HepG2 (cell line): ENCODE results near the gene LAMA5. TPM values are rescaled to one million over a fixed set of nuclear protein-coding genes. Genes with fewer than 3 reads are reported as not detected.

Source experiments
- ATAC-seq: fragments of 200-7000 bp; cut with Tn5 transposase; 3 replicates; pipeline ENCODE4 v1.9.1; 2020; ENCODE audit warnings: mild to moderate bottlenecking, moderate library complexity
- BruUV-seq: library from RNA; stranded (reverse); fragments of 400-500 nt; replicated peaks from 2 replicates; lab custom pipeline; 2021; lab: Mats Ljungman, UMichigan
- CTCF ChIA-PET: fragments of 300-600 bp; formaldehyde crosslinking; extraction: SDS; loops from one replicate; lab custom pipeline; 2021; ENCODE audit warnings: low total read pairs, inconsistent platforms, low intra/inter-chr PET ratio; lab: Yijun Ruan, JAX
- POLR2A ChIA-PET: fragments of 350-600 bp; sonication (Branson Sonifier 250); formaldehyde crosslinking; loops from one replicate; lab custom pipeline; 2020; ENCODE audit warnings: antibody characterized with exemption, inconsistent platforms; lab: Yijun Ruan, JAX
- DNase-seq: peaks from one replicate; pipeline ENCODE4 v3.0.0-alpha.2; 2015; ENCODE audit warnings: low spot score
- FAIRE-seq: peaks from 3 replicates; lab custom pipeline; 2011; peaks lifted over from hg19 to GRCh38; lab: Jason Lieb, UNC
- H2AFZ ChIP-seq: one replicate; pipeline ENCODE4 v1.6.1; 2011; ENCODE audit warnings: low read length, inconsistent platforms
- H3K27ac ChIP-seq: fragments of 300-600 bp; 3 replicates; pipeline ENCODE4 v1.8.0; 2011; ENCODE audit warnings: mixed run types, mild to moderate bottlenecking, mixed read lengths, low read length, inconsistent platforms; ENCODE audit not compliant: insufficient read depth; ENCODE audit errors: extremely low read length
- H3K27me3 ChIP-seq, 2 experiments: fragments of 200-600 bp in 1 of 2; 2 replicates in 1 of 2; 3 replicates in 1 of 2; pipeline versions ENCODE4 v1.6.0 to v1.8.0; 2011; ENCODE audit warnings: low read length in 2 of 2, mild to moderate bottlenecking in 2 of 2, moderate library complexity in 2 of 2, inconsistent platforms in 1 of 2; ENCODE audit not compliant: insufficient read depth in 2 of 2, control insufficient read depth in 1 of 2
- H3K36me3 ChIP-seq, 2 experiments: fragments of 200-600 bp in 1 of 2; replicated peaks in 1 of 2; 2 replicates in 1 of 2; 3 replicates in 1 of 2; pipeline versions ENCODE4 v1.5.1 to v1.8.0; 2011; ENCODE audit warnings: low read length in 2 of 2, inconsistent platforms in 1 of 2; ENCODE audit not compliant: insufficient read depth in 2 of 2, control insufficient read depth in 1 of 2
- H3K4me1 ChIP-seq: 2 replicates; pipeline ENCODE4 v1.5.1; 2012; ENCODE audit warnings: low read length, inconsistent platforms; ENCODE audit not compliant: insufficient read depth
- H3K4me2 ChIP-seq: 2 replicates; pipeline ENCODE4 v1.6.0; 2011; ENCODE audit warnings: low read depth, low read length, inconsistent platforms
- H3K4me3 ChIP-seq, 3 experiments: fragments of 200-600 bp in 1 of 3; sonication (generic), shearing (Covaris generic) in 1 of 3; replicated peaks in 1 of 3; 2 replicates each; pipeline ENCODE4 v1.5.1; 2011 to 2016; ENCODE audit warnings: low read length in 3 of 3, inconsistent platforms in 2 of 3, low read depth in 2 of 3, mild to moderate bottlenecking in 2 of 3, control low read depth in 1 of 3, mixed read lengths in 1 of 3; ENCODE audit not compliant: insufficient read depth in 1 of 3
- H3K79me2 ChIP-seq: one replicate; pipeline ENCODE4 v1.6.1; 2011; ENCODE audit warnings: low read length, inconsistent platforms; ENCODE audit not compliant: insufficient read depth
- H3K9ac ChIP-seq: 2 replicates; pipeline ENCODE4 v1.6.0; 2011; ENCODE audit warnings: mild to moderate bottlenecking, low read depth, low read length, inconsistent platforms; ENCODE audit not compliant: insufficient read depth
- H3K9me3 ChIP-seq: 2 replicates; pipeline ENCODE4 v1.5.1; 2012; ENCODE audit warnings: mild to moderate bottlenecking, low read length
- H4K20me1 ChIP-seq: 2 replicates; pipeline ENCODE4 v1.6.0; 2011; ENCODE audit warnings: inconsistent platforms, mild to moderate bottlenecking, low read length, moderate library complexity; ENCODE audit not compliant: insufficient read depth
- BRCA1 ChIP-seq: sonication (generic); formaldehyde crosslinking; IDR thresholded peaks from 2 replicates; pipeline ENCODE4 v1.4.0; 2020; ENCODE audit warnings: missing genetic modification reagents
- BRD4 ChIP-seq: sonication (generic); formaldehyde crosslinking; IDR thresholded peaks from 2 replicates; pipeline ENCODE4 v1.4.0; 2020; ENCODE audit warnings: missing genetic modification reagents
- HNRNPLL ChIP-seq: fragments of 200-400 bp; formaldehyde crosslinking; IDR thresholded peaks from 2 replicates; pipeline ENCODE4 v1.6.1; 2017; ENCODE audit warnings: mild to moderate bottlenecking, low read depth, low read length; ENCODE audit not compliant: poor library complexity, severe bottlenecking
- MEIS2 ChIP-seq: sonication (generic); formaldehyde crosslinking; IDR thresholded peaks from 2 replicates; pipeline ENCODE4 v1.9.0; 2021; ENCODE audit warnings: mild to moderate bottlenecking, missing genetic modification reagents
- MLLT10 ChIP-seq: sonication (generic); formaldehyde crosslinking; IDR thresholded peaks from 2 replicates; pipeline ENCODE4 v1.4.0; 2020; ENCODE audit warnings: missing genetic modification reagents
- MZF1 ChIP-seq: sonication (generic); formaldehyde crosslinking; IDR thresholded peaks from 2 replicates; pipeline ENCODE4 v1.8.1; 2023; ENCODE audit warnings: mild to moderate bottlenecking, missing genetic modification reagents, borderline replicate concordance
- PCBP2 ChIP-seq: fragments of 200-400 bp; formaldehyde crosslinking; optimal IDR thresholded peaks from 2 replicates; pipeline ENCODE3; 2018; ENCODE audit warnings: low read length, low read depth; ENCODE audit not compliant: poor library complexity, severe bottlenecking
- REPIN1 ChIP-seq: sonication (generic); formaldehyde crosslinking; IDR thresholded peaks from 2 replicates; pipeline ENCODE4 v1.8.0; 2022; ENCODE audit warnings: missing genetic modification reagents, low read depth, mild to moderate bottlenecking, borderline replicate concordance
- SNAI1 ChIP-seq: sonication (generic); formaldehyde crosslinking; IDR thresholded peaks from 2 replicates; pipeline ENCODE4 v1.5.0; 2020; ENCODE audit warnings: mild to moderate bottlenecking, missing genetic modification reagents, borderline replicate concordance
- SNAPC2 ChIP-seq: sonication (generic); formaldehyde crosslinking; IDR thresholded peaks from 2 replicates; pipeline ENCODE4 v1.8.1; 2022; ENCODE audit warnings: mild to moderate bottlenecking, missing genetic modification reagents
- ZBTB3 ChIP-seq: sonication (generic); formaldehyde crosslinking; IDR thresholded peaks from 2 replicates; pipeline ENCODE4 v1.4.0; 2020; ENCODE audit warnings: low read depth, mild to moderate bottlenecking, moderate library complexity, missing genetic modification reagents, borderline replicate concordance
- ZBTB38 ChIP-seq: sonication (generic); formaldehyde crosslinking; IDR thresholded peaks from 2 replicates; pipeline ENCODE4 v1.5.1; 2020; ENCODE audit warnings: mild to moderate bottlenecking, missing genetic modification reagents
- ZFP36L1 ChIP-seq: sonication (generic); formaldehyde crosslinking; IDR thresholded peaks from 2 replicates; pipeline ENCODE4 v1.8.0; 2022; ENCODE audit warnings: mild to moderate bottlenecking, missing genetic modification reagents, moderate library complexity
- ZNF225 ChIP-seq: sonication (generic); formaldehyde crosslinking; IDR thresholded peaks from 2 replicates; pipeline ENCODE4 v1.4.0; 2020; ENCODE audit warnings: mild to moderate bottlenecking, missing genetic modification reagents
- ZNF468 ChIP-seq: sonication (generic); formaldehyde crosslinking; IDR thresholded peaks from 2 replicates; pipeline ENCODE4 v1.8.0; 2022; ENCODE audit warnings: mild to moderate bottlenecking, moderate library complexity, missing genetic modification reagents
- ZNF660 ChIP-seq: sonication (generic); formaldehyde crosslinking; IDR thresholded peaks from 2 replicates; pipeline ENCODE4 v1.5.1; 2020; ENCODE audit warnings: mild to moderate bottlenecking, low read depth, missing genetic modification reagents, borderline replicate concordance
- ZNF766 ChIP-seq: sonication (generic); formaldehyde crosslinking; IDR thresholded peaks from 2 replicates; pipeline ENCODE4 v1.5.0; 2020; ENCODE audit warnings: missing genetic modification reagents, borderline replicate concordance
- ZNF788 ChIP-seq: sonication (generic); formaldehyde crosslinking; IDR thresholded peaks from 2 replicates; pipeline ENCODE4 v1.5.0; 2020; ENCODE audit warnings: mild to moderate bottlenecking, missing genetic modification reagents, borderline replicate concordance
- ZNF790 ChIP-seq: sonication (generic); formaldehyde crosslinking; IDR thresholded peaks from 2 replicates; pipeline ENCODE4 v1.8.0; 2022; ENCODE audit warnings: missing genetic modification reagents, mild to moderate bottlenecking, borderline replicate concordance
- ZSCAN31 ChIP-seq: sonication (generic); formaldehyde crosslinking; IDR thresholded peaks from 2 replicates; pipeline ENCODE4 v1.5.0; 2020; ENCODE audit warnings: low read depth, mild to moderate bottlenecking, missing genetic modification reagents
- WGBS: methylation state at CpG from one replicate; pipeline ENCODE4 v1.1.6; 2017; ENCODE audit warnings: low lambda C conversion rate; 5-methylcytosine and 5-hydroxymethylcytosine counted together
- in situ Hi-C: cut with HindIII; loops from 2 replicates; pipeline ENCODE4 v1.10.0; 2017; ENCODE audit warnings: low pct_unique_long_range_greater_than_20kb; ENCODE audit not compliant: extremely low pct_ligation_motif_present
- intact Hi-C: fragments of 100-400 bp; cut with micrococcal nuclease; formaldehyde crosslinking; loops from one replicate; pipeline ENCODE4 v1.10.0; 2022; ENCODE audit not compliant: unreplicated experiment
- polyA plus RNA-seq, 8 experiments: library from polyadenylated mRNA; depleted of rRNA in 3 of 8; stranded (reverse) in 7 of 8; unstranded in 1 of 8; fragments of >200 nt; fragmentation: Illumina TruSeq in 4 of 8; extraction: Trizol in 4 of 8; gene quantifications; 2 replicates each; pipeline versions ENCODE4 v1.2.1 to v1.2.3, GENCODE V29; 2011 to 2016; ENCODE audit warnings: low read depth in 4 of 8, missing spikeins in 1 of 8, mixed read lengths in 1 of 8; ENCODE audit not compliant: insufficient read depth in 1 of 8
- total RNA-seq, 5 experiments: library from RNA; depleted of rRNA; stranded (reverse); fragments of >200 nt; fragmentation: Illumina TruSeq; extraction: Trizol; gene quantifications; 2 replicates each; pipeline ENCODE4 v1.2.3, GENCODE V29; 2016; ENCODE audit warnings: low read depth in 1 of 5
- TF ChIP-seq, protein P1 (sequence below): sonication (generic); formaldehyde crosslinking; IDR thresholded peaks from 2 replicates; pipeline ENCODE4 v1.5.0; 2020; ENCODE audit warnings: missing genetic modification reagents
- TF ChIP-seq, protein P2 (sequence below): sonication (generic); formaldehyde crosslinking; IDR thresholded peaks from 2 replicates; pipeline ENCODE4 v1.5.1; 2020; ENCODE audit warnings: missing genetic modification reagents, mild to moderate bottlenecking, borderline replicate concordance

The LAMA5 gene
- total and polyA plus RNA-seq, 2 of the 13 experiments (the other 11 are each of a cell fraction or from before 2014, with no cell fraction given) = 21.0 to 44.7 TPM

DNA sequence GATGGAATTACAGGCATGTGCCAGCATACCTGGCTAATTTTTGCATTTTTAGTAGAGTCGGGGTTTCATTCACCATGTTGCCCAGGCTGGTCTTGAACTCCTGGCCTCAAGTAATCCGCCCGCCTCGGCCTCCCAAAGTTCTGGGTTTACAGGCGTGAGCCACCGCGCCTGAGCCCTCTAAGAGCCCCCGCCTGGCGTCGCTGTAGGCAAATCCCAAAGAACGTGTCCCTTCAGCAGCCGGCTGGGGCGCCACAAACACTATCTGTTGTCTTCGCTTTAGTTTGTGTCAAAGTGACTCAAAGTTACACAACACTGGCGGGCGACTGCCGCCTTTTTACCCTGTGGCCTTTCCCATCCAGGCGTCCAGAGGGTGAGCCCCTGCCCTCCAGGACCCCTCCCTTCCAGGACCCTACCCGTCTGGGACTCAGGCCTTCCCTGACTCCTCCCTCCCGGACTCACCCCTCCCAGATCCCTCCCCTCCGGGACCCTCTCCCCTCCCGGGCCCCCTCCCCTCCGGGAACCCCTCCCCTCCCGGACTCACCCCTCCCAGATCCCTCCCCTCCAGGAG lies 65.3 kb downstream of the LAMA5 start:
- WGBS = 3% methylated on average over 24 of the region's 24 CpGs
- intact Hi-C loops (loop anchor here (1.0 kb wide), 2 partner anchors 74 to 80 kb away; no protein-coding TSS in a partner anchor), in situ Hi-C loops (loop anchor here (5.0 kb wide), 1 partner anchor 65 kb away; the partner anchor contains the start of gene LAMA5)
- no peaks in the 10 kb centered on the region for H3K9me3 ChIP-seq
- peaks cover 55% of the 10 kb centered on the region for H3K4me1 ChIP-seq
- H2AFZ ChIP-seq = no peak overlapping the region
- FAIRE-seq (peak; percentile 88), DNase-seq (peak; percentile 100), ATAC-seq (peak; percentile 52)
- H3K9ac ChIP-seq = peak overlapping the region; percentile 89
- ChIA-PET POLR2A (interaction anchor here (0.7 to 8.3 kb wide), 9 partner anchors 66 to 110 kb away, joined by 3 to 187 read pairs (median 7); partner anchors contain the start of genes LAMA5 and RPS21), CTCF (interaction anchor here (1.3 to 6.1 kb wide), 7 partner anchors 67 to 195 kb away, joined by 4 to 73 read pairs (median 11); partner anchors contain the start of gene RPS21)
- H3K79me2 ChIP-seq = peaks cover 32% of the 10 kb centered on the region
- peak overlapping the region; percentile 95 for H3K4me2 ChIP-seq
- no TSS peak for BruUV-seq
- peaks cover 25% of the 10 kb centered on the region for H4K20me1 ChIP-seq
- peak overlapping the region; percentile 74 to 93 (median 85) for H3K4me3 ChIP-seq
- H3K27ac ChIP-seq = peak overlapping the region; percentile 97
- H3K27me3 ChIP-seq = no peaks in the 10 kb centered on the region; a peak in 1 of 5 replicates
- H3K36me3 ChIP-seq = peaks cover 11 to 25% of the 10 kb centered on the region in 2 experiments
- TF ChIP-seq, protein P1, sequence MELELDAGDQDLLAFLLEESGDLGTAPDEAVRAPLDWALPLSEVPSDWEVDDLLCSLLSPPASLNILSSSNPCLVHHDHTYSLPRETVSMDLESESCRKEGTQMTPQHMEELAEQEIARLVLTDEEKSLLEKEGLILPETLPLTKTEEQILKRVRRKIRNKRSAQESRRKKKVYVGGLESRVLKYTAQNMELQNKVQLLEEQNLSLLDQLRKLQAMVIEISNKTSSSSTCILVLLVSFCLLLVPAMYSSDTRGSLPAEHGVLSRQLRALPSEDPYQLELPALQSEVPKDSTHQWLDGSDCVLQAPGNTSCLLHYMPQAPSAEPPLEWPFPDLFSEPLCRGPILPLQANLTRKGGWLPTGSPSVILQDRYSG (CRISPR knock-in tag) = 0 out of 2 replicates have a peak, but pooled peaks have one; percentile 46
- peak; percentile 71; the same call in 1 of the 2 replicates for TF ChIP-seq ZNF660 (CRISPR knock-in tag)
- TF ChIP-seq ZBTB3 (CRISPR knock-in tag) = no peak; the same call in 1 of the 2 replicates
- TF ChIP-seq ZNF225 (CRISPR knock-in tag) = no peak; the same call in 1 of the 2 replicates
- no peak for TF ChIP-seq SNAI1
- TF ChIP-seq BRCA1 (CRISPR knock-in tag) = peak; percentile 89
- no peak for TF ChIP-seq SNAPC2 (CRISPR knock-in tag)
- peak; percentile 66 for TF ChIP-seq ZBTB38 (CRISPR knock-in tag)
- no peak for TF ChIP-seq ZNF468 (CRISPR knock-in tag)
- peak; percentile 79; the same call in 1 of the 2 replicates for TF ChIP-seq ZNF766 (CRISPR knock-in tag)
- no peak for TF ChIP-seq HNRNPLL
- TF ChIP-seq MEIS2 (CRISPR knock-in tag) = peak; percentile 96
- no peak for TF ChIP-seq ZFP36L1 (CRISPR knock-in tag)
- no peak for TF ChIP-seq MLLT10 (CRISPR knock-in tag)
- TF ChIP-seq REPIN1 (CRISPR knock-in tag) = peak; percentile 83; the same call in 1 of the 2 replicates
- TF ChIP-seq ZSCAN31 (CRISPR knock-in tag) = peak; percentile 65; the same call in 1 of the 2 replicates
- TF ChIP-seq, protein P2, sequence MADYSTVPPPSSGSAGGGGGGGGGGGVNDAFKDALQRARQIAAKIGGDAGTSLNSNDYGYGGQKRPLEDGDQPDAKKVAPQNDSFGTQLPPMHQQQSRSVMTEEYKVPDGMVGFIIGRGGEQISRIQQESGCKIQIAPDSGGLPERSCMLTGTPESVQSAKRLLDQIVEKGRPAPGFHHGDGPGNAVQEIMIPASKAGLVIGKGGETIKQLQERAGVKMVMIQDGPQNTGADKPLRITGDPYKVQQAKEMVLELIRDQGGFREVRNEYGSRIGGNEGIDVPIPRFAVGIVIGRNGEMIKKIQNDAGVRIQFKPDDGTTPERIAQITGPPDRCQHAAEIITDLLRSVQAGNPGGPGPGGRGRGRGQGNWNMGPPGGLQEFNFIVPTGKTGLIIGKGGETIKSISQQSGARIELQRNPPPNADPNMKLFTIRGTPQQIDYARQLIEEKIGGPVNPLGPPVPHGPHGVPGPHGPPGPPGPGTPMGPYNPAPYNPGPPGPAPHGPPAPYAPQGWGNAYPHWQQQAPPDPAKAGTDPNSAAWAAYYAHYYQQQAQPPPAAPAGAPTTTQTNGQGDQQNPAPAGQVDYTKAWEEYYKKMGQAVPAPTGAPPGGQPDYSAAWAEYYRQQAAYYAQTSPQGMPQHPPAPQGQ (CRISPR knock-in tag) = no peak
- TF ChIP-seq ZNF790 = 0 out of 2 replicates have a peak, but pooled peaks have one; percentile 77
- TF ChIP-seq MZF1 = no peak
- peak; percentile 57; the same call in 1 of the 2 replicates for TF ChIP-seq BRD4 (CRISPR knock-in tag)
- TF ChIP-seq PCBP2 = no peak
- peak; percentile 94; the same call in 1 of the 2 replicates for TF ChIP-seq ZNF788
